Loucy (cell line): ENCODE measurements around the gene NOC4L.

Experiments used
- H2AFZ ChIP-seq: fragments of 200-600 bp; sonication (generic); 2 replicates; pipeline ENCODE4 v1.6.0; 2016; ENCODE audit warnings: antibody characterized with exemption, mild to moderate bottlenecking, low read length, moderate library complexity
- H3F3A ChIP-seq: fragments of 200-600 bp; 2 replicates; pipeline ENCODE4 v1.6.0; 2016; ENCODE audit warnings: antibody characterized with exemption, low read depth, mild to moderate bottlenecking
- H3K27me3 ChIP-seq: fragments of 200-600 bp; sonication (generic); 2 replicates; pipeline ENCODE4 v1.6.1; 2014; ENCODE audit warnings: low read length, mild to moderate bottlenecking; ENCODE audit not compliant: insufficient read depth, poor library complexity, severe bottlenecking
- H3K36me3 ChIP-seq: fragments of 200-600 bp; sonication (generic); 2 replicates; pipeline ENCODE4 v1.6.1; 2016; ENCODE audit warnings: low read length; ENCODE audit not compliant: insufficient read depth
- H3K4me1 ChIP-seq: fragments of 200-600 bp; sonication (generic); 2 replicates; pipeline ENCODE4 v1.5.1; 2014; ENCODE audit warnings: low read length, mild to moderate bottlenecking; ENCODE audit not compliant: insufficient read depth, poor library complexity, severe bottlenecking
- H3K4me2 ChIP-seq: fragments of 200-600 bp; sonication (generic); 2 replicates; pipeline ENCODE4 v1.6.0; 2014; ENCODE audit warnings: antibody characterized with exemption, low read length, low read depth, mild to moderate bottlenecking; ENCODE audit not compliant: poor library complexity, severe bottlenecking
- H3K4me3 ChIP-seq: fragments of 200-600 bp; sonication (generic); 2 replicates; pipeline ENCODE4 v1.5.1; 2014; ENCODE audit warnings: low read length, mild to moderate bottlenecking, mixed read lengths; ENCODE audit not compliant: poor library complexity, severe bottlenecking
- H3K79me2 ChIP-seq: fragments of 200-600 bp; sonication (generic); 2 replicates; pipeline ENCODE4 v1.6.1; 2014; ENCODE audit warnings: low read length; ENCODE audit not compliant: insufficient read depth
- H3K9ac ChIP-seq: fragments of 200-600 bp; sonication (generic); 2 replicates; pipeline ENCODE4 v1.6.0; 2014; ENCODE audit warnings: mild to moderate bottlenecking, low read depth, low read length, moderate library complexity; ENCODE audit not compliant: poor library complexity, severe bottlenecking
- H3K9me2 ChIP-seq: fragments of 200-600 bp; sonication (generic); replicated peaks from 2 replicates; pipeline ENCODE4 v1.6.1; 2016; ENCODE audit warnings: low read depth, low read length, mixed read lengths
- H3K9me3 ChIP-seq: fragments of 200-600 bp; sonication (generic); 2 replicates; pipeline ENCODE4 v1.6.1; 2014; ENCODE audit warnings: mild to moderate bottlenecking, antibody characterized with exemption, low read length, low read depth; ENCODE audit not compliant: insufficient read depth
- H4K20me1 ChIP-seq: fragments of 200-600 bp; sonication (generic); 2 replicates; pipeline ENCODE4 v1.6.0; 2014; ENCODE audit warnings: antibody characterized with exemption, low read length, mild to moderate bottlenecking; ENCODE audit not compliant: insufficient read depth, poor library complexity, severe bottlenecking
- CTCF ChIP-seq: fragments of 200-600 bp; sonication (generic); conservative IDR thresholded peaks from 2 replicates; pipeline ENCODE4 v1.5.1; 2014; ENCODE audit warnings: mild to moderate bottlenecking, antibody characterized with exemption, low read length
- EZH2phosphoT487 ChIP-seq: fragments of 200-600 bp; IDR thresholded peaks from 2 replicates; pipeline ENCODE4 v1.6.1; 2018; ENCODE audit warnings: antibody characterized with exemption, mild to moderate bottlenecking, moderate library complexity, borderline replicate concordance

The NOC4L gene

GRCh38 chr12:132144115-132144809 lies at the start of gene NOC4L, which contains the start of gene DDX51:
Gene NOC4L, plus strand, starts transcription at chr12:132144457. Its CDS starts 32 bp downstream, at chr12:132144489.
Gene DDX51, minus strand, starts transcription at chr12:132144319. Its CDS starts 23 bp downstream, at chr12:132144296.
- peak within 1 kb of the TSS; percentile 91 for H2AFZ ChIP-seq

GRCh38 chr12:132095520-132096409 lies 48.5 kb upstream of the NOC4L start:
- Histone ChIP-seq H3K79me2 (peaks cover 8% of the 10 kb centered on the region; the same call in 1 of the 2 replicates), H3K4me2 (no peak overlapping the region), H3K4me1 (no peaks in the 10 kb centered on the region), H3F3A (no peaks in the 10 kb centered on the region; the same call in 1 of the 2 replicates), H3K27me3 (no peaks in the 10 kb centered on the region), H3K36me3 (peaks cover 13% of the 10 kb centered on the region; the same call in 1 of the 2 replicates), H3K9me3 (no peaks in the 10 kb centered on the region), H3K9ac (no peak overlapping the region), H4K20me1 (peaks cover 3% of the 10 kb centered on the region), H2AFZ (no peak overlapping the region), H3K4me3 (no peak overlapping the region), H3K9me2 (no peaks in the 10 kb centered on the region)
- no peak for TF ChIP-seq EZH2phosphoT487
- TF ChIP-seq CTCF, result no peak

More at GRCh38 chr12:132144115-132144809, at the start of gene NOC4L, which contains the start of gene DDX51:
- H3K9me2 ChIP-seq, result no peaks in the 10 kb centered on the region
- H3K79me2 ChIP-seq, result peaks cover 50% of the 10 kb centered on the region
- H3K27me3 ChIP-seq, result no peaks in the 10 kb centered on the region
- H3K4me3 ChIP-seq, result peak within 1 kb of the TSS; percentile 93
- no peaks in the 10 kb centered on the region for H3F3A ChIP-seq
- H3K36me3 ChIP-seq, result peaks cover 24% of the 10 kb centered on the region; the same call in 1 of the 2 replicates
- H3K4me2 ChIP-seq, result peak within 1 kb of the TSS; percentile 99
- H3K9me3 ChIP-seq, result no peaks in the 10 kb centered on the region
- no peak for TF ChIP-seq EZH2phosphoT487
- H4K20me1 ChIP-seq, result peaks cover 24% of the 10 kb centered on the region
- peaks cover 31% of the 10 kb centered on the region for H3K4me1 ChIP-seq
- H3K9ac ChIP-seq, result peak within 1 kb of the TSS; percentile 88

GRCh38 chr12:132099739-132100138 lies 44.5 kb upstream of the NOC4L start:
- Histone ChIP-seq H3K9me3 (no peaks in the 10 kb centered on the region), H3K9ac (no peak overlapping the region), H4K20me1 (peaks cover 3% of the 10 kb centered on the region), H3F3A (no peaks in the 10 kb centered on the region; the same call in 1 of the 2 replicates), H3K4me3 (no peak overlapping the region), H3K4me1 (no peaks in the 10 kb centered on the region), H3K4me2 (no peak overlapping the region), H3K9me2 (no peaks in the 10 kb centered on the region), H3K79me2 (peaks cover 8% of the 10 kb centered on the region; the same call in 1 of the 2 replicates), H2AFZ (no peak overlapping the region), H3K27me3 (no peaks in the 10 kb centered on the region), H3K36me3 (peaks cover 13% of the 10 kb centered on the region; the same call in 1 of the 2 replicates)
- TF ChIP-seq EZH2phosphoT487 (no peak), CTCF (no peak)
